K562 (cell line): ENCODE measurements around the gene CD84. TPM values are rescaled to one million over a fixed set of nuclear protein-coding genes. Genes with fewer than 3 reads are reported as not detected.
A peak's percentile ranks its signal among the peaks of the same experiment; 100 is the strongest.

ENCODE experiments used
- CBFA2T3 ChIP-seq: fragments of 450-650 bp; IDR thresholded peaks from 2 replicates; pipeline ENCODE4 v1.6.1; 2017
- CBX2 ChIP-seq: fragments of 200-600 bp; sonication (generic); IDR thresholded peaks from one replicate; pipeline ENCODE4 v1.6.1; 2012; ENCODE audit warnings: mild to moderate bottlenecking, low read length, inconsistent platforms; ENCODE audit not compliant: insufficient read depth, poor library complexity, severe bottlenecking
- DNMT1 ChIP-seq: fragments of 450-650 bp; IDR thresholded peaks from 2 replicates; pipeline ENCODE4 v1.6.1; 2016; ENCODE audit warnings: antibody characterized with exemption, mild to moderate bottlenecking
- NELFE ChIP-seq: IDR thresholded peaks from 2 replicates; pipeline ENCODE4 v1.6.1; 2011; ENCODE audit warnings: mild to moderate bottlenecking; ENCODE audit not compliant: insufficient read depth, insufficient read length
- NFRKB ChIP-seq: fragments of 450-650 bp; IDR thresholded peaks from 2 replicates; pipeline ENCODE4 v1.6.1; 2016; ENCODE audit warnings: low read depth
- NRF1 ChIP-seq, 2 experiments: fragments of 450-650 bp; IDR thresholded peaks in 1 of 2; conservative IDR thresholded peaks in 1 of 2; 2 replicates each; pipeline ENCODE4 v1.6.1; 2014; ENCODE audit warnings: mild to moderate bottlenecking in 2 of 2
- PHB ChIP-seq: fragments of 250-450 bp; sonication (Bioruptor Pico); IDR thresholded peaks from 2 replicates; pipeline ENCODE4 v1.5.0; 2021
- POLR3G ChIP-seq: IDR thresholded peaks from 2 replicates; pipeline ENCODE4 v1.6.1; 2011; ENCODE audit not compliant: insufficient read length, insufficient replicate concordance; ENCODE audit errors: extremely low read depth
- PTBP1 ChIP-seq: fragments of 200-400 bp; formaldehyde crosslinking; IDR thresholded peaks from 2 replicates; pipeline ENCODE4 v1.6.1; 2017; ENCODE audit warnings: low read depth, low read length
- RBM25 ChIP-seq: fragments of 200-400 bp; formaldehyde crosslinking; IDR thresholded peaks from 2 replicates; pipeline ENCODE4 v1.6.1; 2018; ENCODE audit warnings: low read length, low read depth, moderate library complexity; ENCODE audit not compliant: severe bottlenecking
- TAF9B ChIP-seq: fragments of 450-650 bp; IDR thresholded peaks from 2 replicates; pipeline ENCODE4 v1.6.1; 2018; ENCODE audit warnings: mild to moderate bottlenecking; ENCODE audit not compliant: partially characterized antibody
- U2AF2 ChIP-seq: fragments of 200-400 bp; formaldehyde crosslinking; optimal IDR thresholded peaks from 2 replicates; pipeline ENCODE3; 2017; ENCODE audit warnings: low read depth, mild to moderate bottlenecking, low read length
- ZKSCAN3 ChIP-seq: fragments of 250-450 bp; sonication (Bioruptor Pico); IDR thresholded peaks from 2 replicates; pipeline ENCODE4 v1.4.0; 2020
- ZNF76 ChIP-seq: fragments of 250-450 bp; sonication (Bioruptor Pico); IDR thresholded peaks from 2 replicates; pipeline ENCODE4 v1.4.0; 2020; ENCODE audit warnings: mild to moderate bottlenecking, moderate library complexity, borderline replicate concordance
- polyA plus RNA-seq, 8 experiments: library from polyadenylated mRNA; depleted of rRNA in 4 of 8; stranded (reverse) in 5 of 8; unstranded in 3 of 8; fragments of >200 nt; fragmentation: Nextera tagmentation in 2 of 8; fragmentation: Illumina TruSeq in 1 of 8; extraction: Ambion mirVana in 2 of 8; extraction: Trizol in 1 of 8; gene quantifications; 2 replicates each; pipeline versions ENCODE4 v1.2.1 to v1.2.3, GENCODE V29; 2011 to 2014; ENCODE audit warnings: inconsistent platforms in 1 of 8, missing spikeins in 1 of 8
- total RNA-seq, 7 experiments: library from RNA; depleted of rRNA in 6 of 7; stranded (reverse); fragments of >200 nt in 6 of 7; fragmentation: Illumina TruSeq in 2 of 7; extraction: Trizol in 2 of 7; gene quantifications; 2 replicates each; pipeline versions ENCODE4 v1.2.1 to v1.2.3, GENCODE V29; 2011 to 2021; ENCODE audit warnings: low replicate concordance in 1 of 7
- TF ChIP-seq, protein P1 (sequence below): fragments of 250-450 bp; sonication (Bioruptor Pico); IDR thresholded peaks from 2 replicates; pipeline ENCODE4 v1.4.0; 2020
- TF ChIP-seq, protein P2 (sequence below): sonication (generic); formaldehyde crosslinking; IDR thresholded peaks from 2 replicates; pipeline ENCODE4 v1.8.0; 2023; ENCODE audit warnings: mild to moderate bottlenecking, missing genetic modification reagents
- TF ChIP-seq, protein P3 (sequence below): fragments of 250-450 bp; sonication (Bioruptor Pico); IDR thresholded peaks from 2 replicates; pipeline ENCODE4 v1.8.0; 2021; ENCODE audit warnings: mild to moderate bottlenecking, moderate library complexity

The CD84 gene
- total and polyA plus RNA-seq, 9 of the 15 experiments (the other 6 are each of a cell fraction or from before 2014, with no cell fraction given) = 0.82 to 6.8 (median 2.0) TPM

DNA sequence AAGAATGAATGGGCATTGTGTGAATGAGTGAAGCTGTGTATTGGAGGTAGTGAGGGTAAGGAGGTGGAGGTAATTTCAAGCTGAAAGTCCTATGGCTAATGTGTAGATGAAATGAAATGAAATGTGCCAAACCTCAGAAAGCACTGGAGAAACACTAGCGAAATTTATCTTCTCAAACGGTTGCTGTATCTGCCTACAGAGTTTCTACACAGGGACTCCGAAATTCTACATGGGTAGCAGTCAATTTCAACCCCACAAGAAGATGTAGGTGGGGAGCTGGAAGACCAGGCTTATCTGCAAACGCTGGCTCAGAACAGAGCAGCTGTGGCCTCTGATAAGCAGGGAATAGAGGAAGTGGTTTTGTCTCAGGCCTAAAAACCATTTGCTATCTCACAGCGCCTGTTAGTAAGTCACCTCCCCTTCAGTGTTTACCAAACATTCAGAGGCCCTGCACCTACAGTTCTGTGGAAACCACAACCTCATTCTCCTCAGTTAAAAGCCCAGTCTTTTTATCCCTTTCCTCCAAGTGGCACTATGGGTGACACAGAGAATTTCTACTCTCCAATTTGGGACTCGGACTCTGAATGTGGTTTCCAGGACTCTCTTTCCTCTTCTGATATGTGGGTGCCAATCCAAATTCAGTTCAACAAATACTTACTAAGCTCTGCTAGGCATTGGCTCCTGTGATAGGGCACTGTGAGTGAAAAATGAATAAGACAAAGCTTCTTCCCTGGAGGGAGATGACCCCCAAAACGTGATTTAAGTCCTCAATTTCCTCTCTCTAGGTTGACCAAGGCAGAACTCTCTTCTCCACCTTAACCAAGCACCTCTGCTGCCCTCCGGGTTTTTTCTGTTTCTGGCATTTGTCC is 39.1 kb downstream of the CD84 start (continued):
- TF ChIP-seq CBFA2T3 (peak; percentile 100), U2AF2 (no peak), DNMT1 (no peak), ZKSCAN3 (CRISPR knock-in tag) (no peak), CBX2 (no peak), PHB (CRISPR knock-in tag) (no peak), PTBP1 (no peak), NFRKB (peak; percentile 95), ZNF76 (CRISPR knock-in tag) (no peak; the same call in 1 of the 2 replicates), POLR3G (no peak), RBM25 (no peak), NELFE (no peak), NRF1 (conservative IDR thresholded peaks at IDR 0.05 in 1 of 2, IDR thresholded peaks at IDR 0.05 in 1 of 2) (peak in 1 of 2 experiments; percentile 15; a peak in 1 of 4 replicates), TAF9B (peak; percentile 79)
- TF ChIP-seq, protein P1, sequence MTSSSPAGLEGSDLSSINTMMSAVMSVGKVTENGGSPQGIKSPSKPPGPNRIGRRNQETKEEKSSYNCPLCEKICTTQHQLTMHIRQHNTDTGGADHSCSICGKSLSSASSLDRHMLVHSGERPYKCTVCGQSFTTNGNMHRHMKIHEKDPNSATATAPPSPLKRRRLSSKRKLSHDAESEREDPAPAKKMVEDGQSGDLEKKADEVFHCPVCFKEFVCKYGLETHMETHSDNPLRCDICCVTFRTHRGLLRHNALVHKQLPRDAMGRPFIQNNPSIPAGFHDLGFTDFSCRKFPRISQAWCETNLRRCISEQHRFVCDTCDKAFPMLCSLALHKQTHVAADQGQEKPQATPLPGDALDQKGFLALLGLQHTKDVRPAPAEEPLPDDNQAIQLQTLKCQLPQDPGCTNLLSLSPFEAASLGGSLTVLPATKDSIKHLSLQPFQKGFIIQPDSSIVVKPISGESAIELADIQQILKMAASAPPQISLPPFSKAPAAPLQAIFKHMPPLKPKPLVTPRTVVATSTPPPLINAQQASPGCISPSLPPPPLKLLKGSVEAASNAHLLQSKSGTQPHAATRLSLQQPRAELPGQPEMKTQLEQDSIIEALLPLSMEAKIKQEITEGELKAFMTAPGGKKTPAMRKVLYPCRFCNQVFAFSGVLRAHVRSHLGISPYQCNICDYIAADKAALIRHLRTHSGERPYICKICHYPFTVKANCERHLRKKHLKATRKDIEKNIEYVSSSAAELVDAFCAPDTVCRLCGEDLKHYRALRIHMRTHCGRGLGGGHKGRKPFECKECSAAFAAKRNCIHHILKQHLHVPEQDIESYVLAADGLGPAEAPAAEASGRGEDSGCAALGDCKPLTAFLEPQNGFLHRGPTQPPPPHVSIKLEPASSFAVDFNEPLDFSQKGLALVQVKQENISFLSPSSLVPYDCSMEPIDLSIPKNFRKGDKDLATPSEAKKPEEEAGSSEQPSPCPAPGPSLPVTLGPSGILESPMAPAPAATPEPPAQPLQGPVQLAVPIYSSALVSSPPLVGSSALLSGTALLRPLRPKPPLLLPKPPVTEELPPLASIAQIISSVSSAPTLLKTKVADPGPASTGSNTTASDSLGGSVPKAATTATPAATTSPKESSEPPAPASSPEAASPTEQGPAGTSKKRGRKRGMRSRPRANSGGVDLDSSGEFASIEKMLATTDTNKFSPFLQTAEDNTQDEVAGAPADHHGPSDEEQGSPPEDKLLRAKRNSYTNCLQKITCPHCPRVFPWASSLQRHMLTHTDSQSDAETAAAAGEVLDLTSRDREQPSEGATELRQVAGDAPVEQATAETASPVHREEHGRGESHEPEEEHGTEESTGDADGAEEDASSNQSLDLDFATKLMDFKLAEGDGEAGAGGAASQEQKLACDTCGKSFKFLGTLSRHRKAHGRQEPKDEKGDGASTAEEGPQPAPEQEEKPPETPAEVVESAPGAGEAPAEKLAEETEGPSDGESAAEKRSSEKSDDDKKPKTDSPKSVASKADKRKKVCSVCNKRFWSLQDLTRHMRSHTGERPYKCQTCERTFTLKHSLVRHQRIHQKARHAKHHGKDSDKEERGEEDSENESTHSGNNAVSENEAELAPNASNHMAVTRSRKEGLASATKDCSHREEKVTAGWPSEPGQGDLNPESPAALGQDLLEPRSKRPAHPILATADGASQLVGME (CRISPR knock-in tag) = no peak
- TF ChIP-seq, protein P2, sequence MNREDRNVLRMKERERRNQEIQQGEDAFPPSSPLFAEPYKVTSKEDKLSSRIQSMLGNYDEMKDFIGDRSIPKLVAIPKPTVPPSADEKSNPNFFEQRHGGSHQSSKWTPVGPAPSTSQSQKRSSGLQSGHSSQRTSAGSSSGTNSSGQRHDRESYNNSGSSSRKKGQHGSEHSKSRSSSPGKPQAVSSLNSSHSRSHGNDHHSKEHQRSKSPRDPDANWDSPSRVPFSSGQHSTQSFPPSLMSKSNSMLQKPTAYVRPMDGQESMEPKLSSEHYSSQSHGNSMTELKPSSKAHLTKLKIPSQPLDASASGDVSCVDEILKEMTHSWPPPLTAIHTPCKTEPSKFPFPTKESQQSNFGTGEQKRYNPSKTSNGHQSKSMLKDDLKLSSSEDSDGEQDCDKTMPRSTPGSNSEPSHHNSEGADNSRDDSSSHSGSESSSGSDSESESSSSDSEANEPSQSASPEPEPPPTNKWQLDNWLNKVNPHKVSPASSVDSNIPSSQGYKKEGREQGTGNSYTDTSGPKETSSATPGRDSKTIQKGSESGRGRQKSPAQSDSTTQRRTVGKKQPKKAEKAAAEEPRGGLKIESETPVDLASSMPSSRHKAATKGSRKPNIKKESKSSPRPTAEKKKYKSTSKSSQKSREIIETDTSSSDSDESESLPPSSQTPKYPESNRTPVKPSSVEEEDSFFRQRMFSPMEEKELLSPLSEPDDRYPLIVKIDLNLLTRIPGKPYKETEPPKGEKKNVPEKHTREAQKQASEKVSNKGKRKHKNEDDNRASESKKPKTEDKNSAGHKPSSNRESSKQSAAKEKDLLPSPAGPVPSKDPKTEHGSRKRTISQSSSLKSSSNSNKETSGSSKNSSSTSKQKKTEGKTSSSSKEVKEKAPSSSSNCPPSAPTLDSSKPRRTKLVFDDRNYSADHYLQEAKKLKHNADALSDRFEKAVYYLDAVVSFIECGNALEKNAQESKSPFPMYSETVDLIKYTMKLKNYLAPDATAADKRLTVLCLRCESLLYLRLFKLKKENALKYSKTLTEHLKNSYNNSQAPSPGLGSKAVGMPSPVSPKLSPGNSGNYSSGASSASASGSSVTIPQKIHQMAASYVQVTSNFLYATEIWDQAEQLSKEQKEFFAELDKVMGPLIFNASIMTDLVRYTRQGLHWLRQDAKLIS (CRISPR knock-in tag) = peak; percentile 75; the same call in 1 of the 2 replicates
- TF ChIP-seq, protein P3, sequence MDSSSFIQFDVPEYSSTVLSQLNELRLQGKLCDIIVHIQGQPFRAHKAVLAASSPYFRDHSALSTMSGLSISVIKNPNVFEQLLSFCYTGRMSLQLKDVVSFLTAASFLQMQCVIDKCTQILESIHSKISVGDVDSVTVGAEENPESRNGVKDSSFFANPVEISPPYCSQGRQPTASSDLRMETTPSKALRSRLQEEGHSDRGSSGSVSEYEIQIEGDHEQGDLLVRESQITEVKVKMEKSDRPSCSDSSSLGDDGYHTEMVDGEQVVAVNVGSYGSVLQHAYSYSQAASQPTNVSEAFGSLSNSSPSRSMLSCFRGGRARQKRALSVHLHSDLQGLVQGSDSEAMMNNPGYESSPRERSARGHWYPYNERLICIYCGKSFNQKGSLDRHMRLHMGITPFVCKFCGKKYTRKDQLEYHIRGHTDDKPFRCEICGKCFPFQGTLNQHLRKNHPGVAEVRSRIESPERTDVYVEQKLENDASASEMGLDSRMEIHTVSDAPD = 0 out of 2 replicates have a peak, but pooled peaks have one; percentile 42
